ENCODE measurements around the gene SYTL4. TPM values are rescaled to one million over a fixed set of nuclear protein-coding genes. Genes with fewer than 3 reads are reported as not detected.

The SYTL4 gene
- total RNA-seq, 1 experiment from 2014 or later = 1.2 TPM

Other genes with a start within 250 kb of the SYTL4 start
- gene TNMD, start 147.2 kb downstream of the SYTL4 start, total RNA-seq (2014; rRNA removed; shearing (Covaris generic); ENCODE audit: low replicate concordance) = not detected in 2 replicates
- gene TSPAN6, start 95.3 kb downstream of the SYTL4 start, total RNA-seq (2014; rRNA removed; shearing (Covaris generic); ENCODE audit: low replicate concordance) = 16.9 and 39.9 TPM in 2 replicates
- gene SRPX2, start 87.9 kb downstream of the SYTL4 start, total RNA-seq (2014; rRNA removed; shearing (Covaris generic); ENCODE audit: low replicate concordance) = 5.8 and 11.2 TPM in 2 replicates
- gene CSTF2, start 88.3 kb upstream of the SYTL4 start, total RNA-seq (2014; rRNA removed; shearing (Covaris generic); ENCODE audit: low replicate concordance) = 28.2 and 28.9 TPM in 2 replicates
- not detected in 2 replicates for gene NOX1, start 142.2 kb upstream of the SYTL4 start, total RNA-seq (2014; rRNA removed; shearing (Covaris generic); ENCODE audit: low replicate concordance)
- 0.06 and 0.30 TPM in 2 replicates for gene XKRX, start 196.8 kb upstream of the SYTL4 start, total RNA-seq (2014; rRNA removed; shearing (Covaris generic); ENCODE audit: low replicate concordance)
- gene ARL13A, start 237.6 kb upstream of the SYTL4 start, total RNA-seq (2014; rRNA removed; shearing (Covaris generic); ENCODE audit: low replicate concordance) = not detected in 2 replicates

All from Caki2 (cell line).